ENCODE results near the gene PAX5.
A peak's percentile ranks its signal among the peaks of the same experiment; 100 is the strongest.
"Not testable (repeated sequence)": the region's sequence is repeated elsewhere in the genome, so short reads cannot be mapped to it uniquely, and the experiment has no call there.

PAX5 gene

DNA sequence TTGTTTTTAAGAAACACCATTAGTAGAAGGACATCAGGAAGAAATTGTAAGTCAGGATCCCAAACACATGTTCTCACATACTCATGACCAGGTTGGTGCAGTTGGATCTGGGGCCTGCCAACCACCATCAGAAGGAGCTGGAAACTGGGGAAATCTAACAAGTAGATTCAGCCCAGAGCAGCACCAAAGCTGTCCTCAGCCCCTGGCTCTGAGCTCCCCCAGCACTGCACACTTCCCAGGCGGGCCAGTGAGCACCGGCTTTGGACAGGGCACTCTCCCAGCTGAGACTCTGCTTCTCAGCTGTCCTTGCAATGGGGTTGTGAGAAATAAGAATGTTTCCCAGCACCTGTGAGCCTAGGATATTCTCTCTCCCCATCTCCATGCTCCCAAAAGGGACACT, 162.5 kb downstream of the PAX5 start:
- no peak for DNase-seq

DNA sequence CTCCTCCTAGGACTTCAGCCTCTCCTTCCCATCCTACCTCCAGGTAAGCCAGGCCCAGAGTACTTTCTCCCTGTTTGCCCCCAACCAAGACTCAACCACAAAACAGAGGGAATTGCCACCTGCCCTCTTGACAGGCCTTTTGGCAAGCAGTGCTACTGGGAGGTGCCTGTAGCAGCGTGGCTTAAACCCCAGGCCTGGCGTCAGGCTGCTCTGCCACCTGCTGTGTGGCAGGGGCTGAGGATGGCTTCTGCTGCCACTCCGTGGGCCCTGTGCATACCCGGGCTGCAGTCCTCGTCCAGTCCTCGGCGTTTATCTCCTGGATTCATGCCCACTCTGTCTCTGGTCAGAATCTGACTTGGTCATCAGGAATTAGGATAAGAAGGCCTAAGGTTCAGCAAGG, 163.1 kb downstream of the PAX5 start:
- DNase-seq = no peak

DNA sequence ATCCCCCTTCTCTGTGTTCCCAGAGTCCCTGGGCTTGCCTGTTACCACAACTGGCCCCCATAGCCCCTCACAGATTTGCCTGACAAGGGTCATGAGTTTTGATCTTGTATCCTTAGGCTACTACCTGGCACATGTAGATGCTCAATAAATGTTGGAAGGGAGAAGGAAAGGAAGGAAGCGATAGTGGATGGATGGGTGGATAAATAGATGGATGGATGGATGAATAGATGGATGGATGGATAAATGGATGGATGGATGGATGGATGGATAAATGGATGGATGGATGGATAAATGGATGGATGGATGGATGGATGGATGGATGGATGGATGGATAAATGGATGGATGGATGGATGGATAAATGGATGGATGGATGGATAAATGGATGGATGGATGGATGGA, 164.5 kb downstream of the PAX5 start:
- DNase-seq = not testable (repeated sequence)

DNA sequence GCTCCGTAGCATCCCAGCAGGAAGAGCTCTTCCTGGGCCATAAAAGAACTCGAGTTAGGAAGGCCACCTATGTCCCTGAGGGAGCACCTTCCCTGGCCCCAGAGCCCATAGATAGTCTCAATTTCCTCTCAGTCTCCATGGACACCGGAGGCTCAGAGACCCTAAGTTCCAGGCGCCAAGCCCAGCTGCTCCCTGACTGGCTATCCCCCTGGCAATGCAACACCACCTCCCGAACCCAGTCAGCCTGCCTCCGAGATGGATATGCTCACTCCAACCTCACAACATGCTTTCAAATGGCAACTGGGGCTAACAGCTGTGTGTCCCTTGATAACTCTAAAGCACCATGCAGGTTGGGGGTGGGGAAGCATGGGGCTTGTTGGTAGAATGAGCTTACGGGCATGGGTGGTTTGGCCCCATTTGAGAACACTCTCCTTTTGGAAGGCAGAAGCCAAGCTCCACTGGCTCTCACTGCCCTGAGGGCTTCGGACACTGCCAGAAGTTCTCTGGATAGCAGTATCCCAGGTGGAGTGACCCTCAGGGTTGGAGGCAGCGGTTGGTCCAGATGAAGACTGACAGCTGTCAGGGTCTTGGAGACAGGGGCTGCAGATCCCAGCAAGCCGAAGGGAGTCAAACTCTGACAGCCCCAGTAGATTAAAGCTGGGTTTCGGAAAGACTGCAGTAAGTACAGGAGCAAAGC, 165.3 kb downstream of the PAX5 start:
- no peak for DNase-seq

DNA sequence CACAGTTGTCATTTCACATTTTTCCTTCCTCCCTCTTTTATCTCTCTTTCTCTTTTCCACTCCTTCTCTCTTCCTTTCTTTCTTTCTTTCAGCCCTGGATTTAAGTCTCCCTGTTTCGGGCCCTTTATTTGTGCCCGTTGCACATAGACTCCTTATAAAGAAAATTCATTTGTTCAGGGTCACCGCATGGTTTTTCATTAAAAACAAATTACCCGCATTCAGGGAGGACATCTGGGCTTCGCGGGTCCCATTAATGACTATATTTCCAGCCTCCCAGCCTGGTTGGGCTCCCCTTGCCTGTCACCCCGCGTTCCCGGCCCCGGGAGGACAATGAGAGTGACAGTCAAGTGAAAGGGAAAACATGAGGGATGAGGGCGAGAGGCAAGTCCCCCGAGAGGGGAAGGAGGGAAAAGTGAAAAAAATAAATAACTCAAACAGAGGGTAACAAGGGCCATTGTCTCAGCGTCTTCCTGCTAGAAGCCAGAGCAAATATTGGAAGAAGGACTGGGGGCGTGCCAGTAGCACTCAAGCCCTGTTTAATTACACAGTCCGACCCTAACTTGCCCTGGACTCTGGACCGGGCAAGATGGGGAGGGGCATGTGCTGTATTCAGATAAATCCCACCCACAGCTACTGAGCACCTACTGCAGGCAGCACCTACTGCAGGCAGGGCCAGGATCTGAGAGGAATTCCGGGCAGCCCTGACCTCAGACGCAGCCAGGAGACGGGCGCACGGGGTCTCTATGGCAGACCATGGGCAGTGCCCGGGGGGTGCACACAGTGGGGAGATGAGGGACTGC, 166.2 kb downstream of the PAX5 start:
- no peak for DNase-seq

DNA sequence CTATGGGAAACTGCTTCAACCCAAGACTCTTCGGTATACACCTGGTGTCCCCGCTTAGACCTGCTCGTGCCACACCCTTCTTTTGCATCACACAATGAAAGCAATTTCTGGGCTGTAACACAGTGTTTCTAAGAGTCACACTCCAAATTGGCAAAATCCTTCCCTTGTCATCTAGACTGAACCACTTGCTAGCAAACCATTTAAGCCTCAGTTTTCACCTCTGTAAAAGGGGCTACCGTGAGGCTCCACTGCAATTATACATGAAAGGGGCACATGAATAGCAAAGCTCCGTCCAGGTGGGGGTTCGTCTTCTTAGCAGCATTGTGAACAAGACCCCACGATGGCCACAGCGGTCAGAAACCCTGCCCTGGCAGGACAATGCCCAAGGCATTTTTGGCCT, 166.8 kb downstream of the PAX5 start:
- DNase-seq = no peak

DNA sequence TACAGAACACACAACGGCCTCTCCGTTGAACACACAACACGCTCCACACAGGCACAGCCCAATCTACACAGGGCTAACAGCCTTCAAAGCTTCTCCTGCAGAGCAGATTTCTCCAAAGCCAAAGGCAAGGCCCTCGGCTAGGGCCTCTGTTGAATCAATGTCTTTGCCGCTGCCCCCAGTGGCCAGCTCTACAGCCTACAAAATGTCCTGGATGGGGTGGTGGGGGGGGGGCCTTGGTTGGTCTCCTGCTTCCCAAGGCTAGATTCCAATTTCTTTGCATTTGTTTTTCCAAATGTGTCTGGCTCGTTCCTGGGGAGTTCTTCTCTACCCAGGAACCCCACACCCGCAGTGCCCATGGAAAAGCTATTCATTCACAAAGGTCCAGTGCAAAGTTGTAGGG, 167.2 kb downstream of the PAX5 start:
- peak; percentile 31 for DNase-seq

DNA sequence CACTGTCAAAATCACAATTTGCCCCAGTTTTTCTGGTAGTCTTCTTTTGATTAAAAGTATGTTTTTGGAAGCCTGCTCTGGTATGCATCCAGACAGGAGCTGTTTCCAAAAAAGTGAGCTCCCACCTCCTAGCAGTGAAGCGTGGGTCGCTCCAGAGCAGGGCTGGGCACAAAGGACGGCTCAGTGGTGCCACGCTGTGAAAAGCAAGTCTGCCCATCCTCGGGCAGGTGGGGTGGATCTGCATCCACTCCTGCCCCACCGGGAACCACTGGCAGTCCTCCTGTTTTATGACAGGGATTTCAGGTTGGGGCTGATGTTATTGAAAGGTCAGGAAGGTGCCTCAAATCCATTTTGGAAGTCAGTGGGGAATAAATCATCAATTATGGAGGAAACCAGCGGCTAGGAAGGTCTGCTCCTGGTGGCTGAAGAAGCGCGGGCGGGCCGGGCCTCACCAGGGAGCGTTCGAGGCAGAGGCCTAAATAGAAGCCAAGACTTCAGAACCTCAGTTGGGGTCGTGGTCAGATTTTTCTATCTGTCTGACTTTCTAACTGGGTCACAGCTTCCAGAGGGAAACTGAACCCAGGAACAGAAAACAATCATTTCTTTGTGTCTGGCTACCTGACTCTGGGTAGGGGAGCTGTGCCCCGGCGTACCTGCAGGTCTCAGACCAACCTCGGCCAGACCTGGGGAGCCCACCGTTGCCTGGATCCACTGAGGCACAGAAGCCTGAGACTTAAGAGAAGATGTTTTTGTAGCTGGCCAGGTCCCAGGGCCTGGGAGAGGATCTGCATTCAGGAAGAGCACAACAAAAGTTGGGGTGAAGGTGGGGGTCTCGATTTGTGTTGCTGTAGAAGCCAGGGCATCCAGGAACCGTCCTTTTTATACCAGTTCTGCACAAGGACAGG, 168.1 kb downstream of the PAX5 start:
- no peak for DNase-seq

DNA sequence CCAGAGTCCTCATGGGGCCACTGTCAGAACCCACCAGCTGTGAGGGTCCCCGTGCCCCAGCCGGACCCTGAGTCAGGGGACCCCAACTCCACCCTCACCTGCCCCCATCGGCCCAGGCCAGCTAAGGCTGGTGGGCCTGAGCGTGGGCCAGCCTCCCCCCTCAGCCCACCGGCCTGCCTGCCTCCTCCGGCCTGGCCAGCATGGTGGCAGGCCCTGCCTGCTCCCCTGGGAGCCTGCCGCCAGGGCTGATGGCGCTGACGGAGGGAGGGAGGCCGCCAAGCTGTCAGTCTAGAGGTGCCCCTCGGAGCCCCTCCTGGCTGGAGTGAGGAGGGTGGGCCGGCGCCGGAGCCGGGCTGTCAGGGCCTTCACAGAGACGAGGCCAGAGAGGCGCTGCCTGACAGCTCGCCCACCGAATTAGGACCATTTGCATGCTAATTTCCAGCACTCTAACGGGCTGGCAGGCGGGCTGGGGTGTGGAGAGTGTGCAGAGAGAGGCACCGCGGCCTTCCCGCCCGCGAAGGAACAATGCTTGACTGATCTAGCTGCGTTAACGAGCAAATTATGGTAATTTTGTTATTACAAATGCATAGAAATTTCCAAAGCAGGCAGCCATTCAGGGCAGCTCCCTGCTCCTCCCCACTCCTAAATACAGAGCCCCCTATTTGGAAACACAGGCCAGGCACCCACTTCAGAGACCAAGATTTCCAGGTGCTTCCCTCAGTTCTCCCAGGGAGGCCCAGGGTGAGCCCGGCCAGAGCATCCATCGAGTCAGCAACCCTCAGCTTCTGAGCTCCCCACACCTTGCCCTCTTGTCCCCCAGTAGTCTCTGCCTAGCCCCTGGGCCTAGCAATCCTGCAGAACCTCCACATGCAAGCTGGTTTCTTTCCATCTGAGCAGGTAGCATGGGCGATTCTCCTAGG, 169.3 kb downstream of the PAX5 start:
- no peak for DNase-seq

DNA sequence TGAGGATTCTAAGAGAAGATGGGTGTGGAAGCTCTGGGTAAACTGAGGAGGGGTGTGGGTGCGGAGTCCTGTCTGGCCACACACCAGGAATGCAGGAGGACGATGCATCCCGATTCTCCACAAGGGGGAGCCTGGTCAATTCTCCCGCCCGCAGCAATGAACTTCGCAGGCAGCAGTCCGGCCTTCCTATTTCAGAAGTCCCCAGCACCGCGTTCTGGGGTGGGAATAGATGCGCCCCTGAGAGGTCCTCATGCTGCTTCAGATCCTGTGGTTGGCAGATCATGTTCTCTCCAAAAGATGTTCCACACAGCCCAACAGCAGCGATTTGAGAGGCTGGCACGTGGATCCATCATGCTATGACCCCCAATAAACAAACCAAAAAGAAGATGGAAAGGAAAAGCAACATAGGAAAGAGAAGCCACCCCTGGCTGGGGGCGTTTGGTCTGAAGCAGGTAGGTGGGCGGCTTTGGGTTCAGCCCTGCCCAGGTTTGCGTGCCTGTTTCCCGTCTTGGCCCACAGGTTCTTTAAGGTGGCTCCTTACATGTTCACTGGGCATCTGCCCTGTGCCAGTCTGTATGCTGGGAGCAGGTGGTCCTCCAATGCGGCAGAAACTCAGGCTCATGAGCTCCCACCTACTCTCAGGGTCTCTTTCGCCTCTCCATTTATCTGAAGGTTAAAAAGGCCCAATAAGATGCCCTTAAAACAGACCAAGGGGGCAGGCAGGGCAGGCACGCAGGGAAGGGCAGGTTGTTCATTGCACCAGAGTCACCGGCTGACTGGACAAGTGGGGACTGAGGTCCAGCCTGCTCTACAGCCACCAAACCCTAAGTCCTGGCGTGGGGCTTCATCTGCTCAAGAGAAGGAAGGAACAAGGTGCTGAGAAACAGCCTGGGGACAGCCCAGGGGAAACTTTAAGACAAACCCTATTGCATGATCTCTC, 171.6 kb downstream of the PAX5 start:
- peak; percentile 46 for DNase-seq

DNA sequence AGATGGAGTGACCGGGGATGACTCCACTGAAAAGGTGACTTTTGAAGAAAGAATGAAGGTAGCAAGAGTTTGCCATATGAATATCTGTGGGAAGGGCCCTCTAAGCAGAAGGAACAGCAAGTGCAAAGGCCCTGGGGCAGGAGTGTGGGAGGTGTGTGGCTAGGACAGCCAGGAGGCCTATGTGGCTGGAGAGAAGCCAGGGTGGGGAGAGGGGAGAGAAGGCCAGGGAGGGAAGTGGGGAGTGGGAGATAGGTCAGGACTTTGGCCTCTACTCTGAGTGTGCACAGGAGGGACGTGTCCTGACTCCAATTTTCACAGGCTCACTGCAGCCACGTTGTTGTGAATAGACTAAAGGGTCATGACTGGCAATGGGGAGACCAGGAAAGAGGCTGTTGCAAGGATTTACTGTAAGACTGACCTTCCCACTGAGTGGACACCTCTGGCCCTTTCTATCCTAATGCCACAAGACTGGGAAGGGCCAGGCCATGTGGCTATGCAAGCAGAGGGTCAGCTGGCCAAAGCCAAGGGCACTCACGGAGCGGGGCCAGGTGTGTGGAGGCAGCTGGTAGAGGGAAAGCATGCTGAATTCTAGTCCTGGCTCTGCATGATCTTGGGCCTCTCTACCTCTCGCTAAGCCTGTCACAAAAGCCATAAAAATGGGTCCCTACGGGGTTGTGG, 172.4 kb downstream of the PAX5 start:
- DNase-seq = no peak

DNA sequence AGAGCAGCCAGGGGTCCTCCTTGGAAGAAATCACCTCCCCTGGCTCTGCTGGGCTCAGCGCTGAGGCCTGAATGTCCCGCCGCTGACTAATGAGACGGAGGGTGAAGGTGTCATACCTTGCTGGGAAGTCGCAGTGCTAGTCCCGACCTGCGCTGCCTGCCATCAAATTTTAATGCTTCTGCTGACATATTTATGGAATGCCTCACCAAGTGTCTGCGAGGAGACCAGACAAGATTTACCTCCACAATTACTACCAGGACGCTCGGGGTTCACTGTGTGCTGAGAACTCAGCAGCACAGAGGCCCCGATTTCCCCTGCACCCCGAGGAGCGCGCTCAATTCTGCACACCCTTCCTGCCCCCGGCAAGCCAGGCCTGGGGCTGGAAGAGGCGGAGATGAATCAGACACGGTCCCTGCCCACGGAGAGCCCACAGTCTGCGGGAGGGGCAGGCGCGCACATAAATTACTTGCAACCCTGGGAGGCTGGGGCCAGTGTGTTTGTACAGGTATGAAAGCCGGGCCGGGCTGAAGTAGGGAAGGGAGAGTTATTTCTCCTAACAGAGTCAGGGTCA, 175.2 kb downstream of the PAX5 start:
- no peak for DNase-seq

DNA sequence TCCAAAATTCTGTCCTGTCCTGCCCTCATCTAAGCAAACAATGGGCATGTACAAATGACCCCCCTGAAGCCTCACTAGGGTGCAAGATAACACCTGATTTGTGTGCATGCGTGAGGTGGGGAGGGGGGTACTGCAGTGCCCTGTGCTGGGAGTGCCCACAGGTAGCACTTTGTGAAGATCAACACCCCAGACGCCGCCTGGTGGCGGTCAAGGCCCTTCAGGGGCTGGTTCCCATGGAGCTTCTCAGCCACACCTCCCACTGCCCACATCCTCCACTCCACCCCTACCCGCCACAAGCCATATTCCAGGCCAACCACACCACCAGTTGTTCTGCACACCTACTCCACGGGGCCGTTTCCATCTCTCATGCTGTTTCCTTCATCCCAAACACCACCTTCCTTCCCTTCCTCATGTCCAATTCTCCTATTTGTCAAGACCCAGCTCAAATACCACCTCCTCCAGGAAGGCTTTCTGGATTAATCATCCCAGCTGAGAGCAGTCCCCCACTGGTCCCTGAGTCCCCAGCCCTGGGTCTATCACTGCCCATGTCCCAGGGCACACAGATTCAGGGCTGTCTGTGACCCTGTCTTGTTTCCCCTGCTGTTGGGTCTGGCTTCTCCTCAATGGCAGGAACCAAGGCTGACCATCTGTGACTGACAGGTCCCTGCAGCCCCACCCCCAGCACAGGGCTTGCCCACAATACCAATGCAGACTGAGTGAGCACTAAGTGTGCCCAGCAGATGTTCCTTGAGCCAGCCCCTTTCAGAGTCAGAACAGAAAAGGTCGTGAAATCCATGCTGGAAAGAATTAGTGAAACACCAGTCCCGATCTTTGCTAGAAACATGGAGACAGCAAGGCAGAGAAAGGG, 178.4 kb downstream of the PAX5 start:
- DNase-seq = peak; percentile 12

DNA sequence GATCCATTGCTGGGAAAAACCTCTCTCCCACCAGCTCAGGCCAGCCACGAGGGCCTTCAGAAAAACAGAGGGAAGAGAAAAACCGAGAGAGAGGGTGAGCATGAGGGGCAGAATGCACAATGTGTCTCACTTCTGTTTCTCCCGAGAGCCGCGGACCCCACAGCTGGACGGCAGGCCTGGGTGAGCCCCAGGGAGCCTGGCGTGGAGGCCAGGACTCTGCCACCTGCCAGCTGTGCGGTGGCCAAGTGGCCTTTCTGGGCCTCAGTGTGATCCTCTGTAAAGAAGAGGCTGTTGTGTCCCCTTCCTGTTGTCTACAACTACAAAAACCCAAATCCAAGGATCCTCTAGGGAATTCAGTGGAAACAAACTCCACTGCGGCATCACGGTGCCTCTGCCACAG, 179.3 kb downstream of the PAX5 start:
- DNase-seq = no peak

DNA sequence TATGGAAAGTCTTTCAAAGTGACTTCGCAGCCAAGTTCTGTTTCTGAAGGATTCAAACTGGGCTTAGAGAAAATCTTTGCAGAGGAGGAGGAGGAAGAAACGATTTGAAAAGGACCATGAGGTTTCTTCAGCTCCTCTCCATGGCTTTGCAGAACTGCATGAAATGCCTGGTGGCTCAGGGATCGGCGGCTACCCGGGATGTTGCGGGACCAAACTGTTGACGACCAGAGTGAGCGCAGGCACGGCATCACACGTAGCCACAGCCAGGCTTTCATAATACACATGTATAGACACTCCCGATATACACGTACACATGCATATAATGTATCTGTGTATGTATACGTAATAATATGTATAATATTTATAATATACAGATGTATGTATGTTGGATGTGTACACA, 180.0 kb downstream of the PAX5 start:
- DNase-seq = no peak

DNA sequence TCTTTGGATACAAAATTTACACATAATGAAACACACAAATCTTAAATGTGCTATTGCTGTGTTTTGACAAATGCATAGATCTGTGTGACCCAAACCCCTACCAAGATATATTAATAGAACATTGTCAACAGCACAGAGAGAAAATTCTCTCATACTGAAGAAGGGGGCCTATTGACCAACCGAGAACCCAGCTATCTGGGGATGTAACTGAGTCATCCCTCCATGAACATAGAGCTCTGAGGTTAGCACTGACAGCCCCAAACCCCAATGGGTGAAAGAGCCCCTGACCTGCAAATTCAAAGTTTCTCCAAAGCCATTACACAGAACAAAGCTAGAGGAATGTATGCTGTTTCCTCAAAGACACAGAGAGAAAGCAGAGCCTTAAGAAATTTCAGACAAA, 180.8 kb downstream of the PAX5 start:
- DNase-seq = no peak

DNA sequence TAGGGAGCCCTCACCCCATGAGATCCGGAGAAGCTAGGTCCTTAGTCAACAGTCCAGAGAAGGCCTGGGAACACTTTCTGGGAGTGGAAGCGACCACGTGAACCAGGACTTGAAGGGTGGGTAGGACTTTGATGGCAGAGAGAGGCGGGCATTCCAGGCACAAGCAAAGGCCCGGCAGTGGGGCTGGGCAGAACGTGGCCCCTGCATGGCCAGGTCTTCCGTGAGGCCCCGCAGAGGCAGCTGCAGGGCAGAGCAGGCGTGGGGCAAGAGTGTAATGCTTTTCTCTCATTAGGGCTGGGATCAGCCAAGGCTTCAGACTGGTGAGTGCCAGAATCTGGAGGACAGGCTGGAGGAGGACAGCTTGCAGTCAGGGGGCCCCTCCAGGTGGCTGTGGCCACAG, 184.1 kb downstream of the PAX5 start:
- no peak for DNase-seq

DNA sequence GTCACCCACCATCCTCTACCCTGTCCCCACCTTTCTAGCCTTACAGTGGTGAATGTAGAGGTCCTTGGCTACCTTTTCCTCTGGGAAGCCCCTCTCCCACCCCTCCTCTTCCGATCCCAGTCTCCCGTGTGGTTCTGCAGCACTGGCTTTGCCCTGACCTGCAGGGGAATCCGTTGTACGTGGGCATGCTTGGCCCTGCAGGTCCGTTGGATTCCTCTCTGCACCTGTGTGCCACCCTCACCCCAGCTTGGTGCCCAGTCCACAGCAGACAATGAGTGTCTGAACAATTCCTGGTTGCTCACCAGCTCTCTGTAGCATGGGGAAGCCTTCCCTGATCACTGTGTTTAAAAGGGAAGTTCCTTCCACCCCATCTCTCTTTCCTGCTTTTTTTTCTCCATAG, 185.1 kb downstream of the PAX5 start:
- no peak for DNase-seq

Data from NCI-H82 (cell line).